Mucosa of gallbladder (tissue), 1 donor: ENCODE data around the gene NRN1L. TPM values are rescaled to one million over a fixed set of nuclear protein-coding genes. Genes with fewer than 3 reads are reported as not detected.

Source experiments
- DNase-seq: peaks from one replicate; pipeline ENCODE4 v3.0.0-alpha.2; 2020; ENCODE audit warnings: low spot score
- total RNA-seq: library from RNA; stranded (reverse); gene quantifications from one replicate; pipeline ENCODE4 v1.2.1, GENCODE V29; 2021
- donor health status: DM: no; HTN: no; CAD: no.

The NRN1L gene
- total RNA-seq, 1 donor from 2014 or later: 1.2 TPM

DNA sequence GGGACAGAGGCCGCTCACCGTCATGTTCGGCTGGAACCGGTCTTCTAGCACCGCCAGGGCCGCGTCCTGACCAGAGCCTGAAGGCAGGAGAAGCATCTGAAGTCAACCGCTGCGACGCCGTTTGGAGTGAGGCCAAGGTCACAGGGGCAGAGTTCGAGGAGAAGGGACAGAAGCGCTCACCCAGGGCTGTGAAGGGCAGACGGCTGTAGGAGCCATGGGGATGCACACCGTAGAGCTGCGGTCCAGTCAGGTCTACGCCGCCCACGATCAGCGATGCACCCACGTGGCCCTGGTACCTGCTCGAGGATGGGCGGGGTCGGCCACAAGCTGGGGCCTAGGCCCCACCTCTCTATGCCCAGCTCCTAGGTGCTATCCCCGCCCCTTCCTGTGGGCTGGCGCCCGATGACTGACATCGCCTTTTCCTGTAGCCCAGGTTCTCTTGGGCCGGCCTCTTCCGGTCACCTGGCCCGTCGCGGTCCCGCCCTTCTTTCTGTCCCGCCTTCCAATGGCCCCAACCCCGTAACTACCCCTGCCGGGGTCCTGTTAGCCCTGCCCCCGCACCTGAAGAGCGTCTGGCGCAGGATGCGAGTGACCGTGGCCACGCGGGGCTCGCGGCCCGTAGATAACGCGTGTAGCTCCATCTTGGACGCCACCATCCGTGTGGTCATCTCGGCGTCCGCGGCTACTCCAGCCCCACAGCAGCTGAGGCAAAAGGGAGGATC lies 50.9 kb downstream of the NRN1L start:
- DNase-seq: peak; percentile 96

Other genes starting within 250 kb of the NRN1L start
- 4.3 TPM for gene CARMIL2, start 239.7 kb upstream of the NRN1L start, total RNA-seq
- gene ACD, start 224.6 kb upstream of the NRN1L start, total RNA-seq: 25.4 TPM
- 10.4 TPM for gene PARD6A, start 223.9 kb upstream of the NRN1L start, total RNA-seq
- 34.4 TPM for gene ENKD1, start 218.1 kb upstream of the NRN1L start, total RNA-seq
- gene C16orf86, start 218.1 kb upstream of the NRN1L start, total RNA-seq: 6.4 TPM
- gene GFOD2, start 165.6 kb upstream of the NRN1L start, total RNA-seq: 25.9 TPM
- 22.7 TPM for gene RANBP10, start 78.3 kb upstream of the NRN1L start, total RNA-seq
- gene TSNAXIP1, start 78.0 kb upstream of the NRN1L start, total RNA-seq: 4.1 TPM
- 27.2 TPM for gene THAP11, start 42.6 kb upstream of the NRN1L start, total RNA-seq
- gene NUTF2, start 38.0 kb upstream of the NRN1L start, total RNA-seq: 69.3 TPM
- 44.6 TPM for gene CENPT, start 37.2 kb upstream of the NRN1L start, total RNA-seq
- gene EDC4, start 11.8 kb upstream of the NRN1L start, total RNA-seq: 59.5 TPM
- gene PSKH1, start 8.4 kb downstream of the NRN1L start, total RNA-seq: 31.6 TPM
- 1.1 TPM for gene CTRL, start 47.0 kb downstream of the NRN1L start, total RNA-seq
- 68.8 TPM for gene PSMB10, start 52.0 kb downstream of the NRN1L start, total RNA-seq
- 30.3 TPM for gene LCAT, start 59.2 kb downstream of the NRN1L start, total RNA-seq
- 76.6 TPM for gene SLC12A4, start 83.8 kb downstream of the NRN1L start, total RNA-seq
- gene DPEP3, start 95.6 kb downstream of the NRN1L start, total RNA-seq: not detected
- 3.4 TPM for gene DPEP2, start 114.6 kb downstream of the NRN1L start, total RNA-seq
- gene DPEP2NB, start 131.0 kb downstream of the NRN1L start, total RNA-seq: not detected
- gene DDX28, start 138.3 kb downstream of the NRN1L start, total RNA-seq: 6.6 TPM
- gene DUS2, start 138.4 kb downstream of the NRN1L start, total RNA-seq: 9.4 TPM
- gene NFATC3, start 200.5 kb downstream of the NRN1L start, total RNA-seq: 46.5 TPM